ENCODE results near the gene TLE5.
"Not testable (repeated sequence)": the region's sequence is repeated elsewhere in the genome, so short reads cannot be mapped to it uniquely, and the experiment has no call there.

Gene TLE5

DNA sequence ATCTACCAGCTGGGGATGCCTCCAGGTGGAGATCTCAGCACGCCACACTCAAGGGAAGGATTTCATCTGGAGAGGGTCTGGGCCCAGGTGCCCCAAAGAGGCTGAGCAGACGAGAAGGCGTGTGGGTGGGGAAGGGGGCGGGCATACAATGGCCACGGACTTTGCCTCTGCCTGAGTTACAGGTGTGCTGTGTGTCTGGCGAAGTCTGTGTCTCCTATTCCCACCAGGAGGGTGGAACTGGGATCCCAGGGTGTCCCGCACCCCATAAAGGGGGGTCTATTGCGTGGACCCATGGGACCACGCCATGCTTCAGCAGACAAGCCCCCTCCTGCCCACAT lies 36.8 kb downstream of the TLE5 start:
- DNase-seq (ENCODE audit: low read depth) = no peak

GRCh38 chr19:3024870-3025548 lies 37.3 kb downstream of the TLE5 start:
- DNase-seq (ENCODE audit: low read depth) = no peak

DNA sequence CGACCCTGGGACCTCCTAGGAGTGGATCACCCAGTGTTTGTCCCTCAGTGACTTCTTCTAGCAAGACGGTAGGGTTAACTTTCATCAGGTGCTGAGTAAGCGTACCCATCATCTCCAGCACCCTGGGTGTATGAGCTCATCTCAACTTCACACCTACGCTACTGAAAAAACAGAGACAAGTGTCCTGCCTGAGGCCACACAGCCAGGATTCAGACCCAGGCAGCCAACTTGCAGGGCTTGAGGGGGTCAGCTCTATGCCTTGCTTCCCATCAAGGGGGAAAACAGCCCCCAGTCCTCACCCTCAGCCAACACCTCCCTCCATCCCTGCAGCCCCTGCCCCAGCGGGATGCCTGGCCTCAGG lies 37.8 kb downstream of the TLE5 start:
- DNase-seq (ENCODE audit: low read depth) = no peak

DNA sequence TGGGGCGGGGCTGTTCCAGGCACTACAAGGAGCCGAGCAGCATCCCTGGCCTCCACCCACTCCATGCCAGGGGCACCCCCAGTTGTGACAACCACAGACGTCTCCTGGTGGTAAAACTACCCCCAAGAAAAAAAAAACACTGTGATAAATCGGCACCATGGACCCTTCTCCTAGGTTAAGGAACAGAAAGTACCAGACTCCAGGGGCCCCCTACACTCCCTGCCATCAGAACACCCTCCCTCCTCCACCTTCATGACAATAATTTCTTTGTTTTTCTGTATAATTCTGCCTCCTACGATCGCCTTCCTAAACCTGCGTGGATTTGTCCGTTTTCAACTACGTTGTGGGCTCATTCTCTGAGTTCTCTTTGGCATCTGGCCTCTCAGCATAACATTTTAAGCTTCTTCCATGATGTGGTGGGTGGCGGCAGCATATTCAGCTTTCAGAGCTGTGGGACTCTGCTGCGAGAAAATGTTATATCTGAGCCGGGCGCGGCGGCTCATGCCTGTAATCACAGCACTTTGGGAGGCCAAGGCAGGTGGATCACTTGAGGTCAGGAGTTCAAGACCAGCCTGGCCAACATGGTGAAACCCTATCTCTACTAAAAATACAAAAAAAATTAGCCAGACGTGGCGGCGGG lies 41.9 kb downstream of the TLE5 start:
- no peak for DNase-seq (ENCODE audit: low read depth)

GRCh38 chr19:3019211-3019854 lies 43.0 kb downstream of the TLE5 start:
- no peak for DNase-seq (ENCODE audit: low read depth)

DNA sequence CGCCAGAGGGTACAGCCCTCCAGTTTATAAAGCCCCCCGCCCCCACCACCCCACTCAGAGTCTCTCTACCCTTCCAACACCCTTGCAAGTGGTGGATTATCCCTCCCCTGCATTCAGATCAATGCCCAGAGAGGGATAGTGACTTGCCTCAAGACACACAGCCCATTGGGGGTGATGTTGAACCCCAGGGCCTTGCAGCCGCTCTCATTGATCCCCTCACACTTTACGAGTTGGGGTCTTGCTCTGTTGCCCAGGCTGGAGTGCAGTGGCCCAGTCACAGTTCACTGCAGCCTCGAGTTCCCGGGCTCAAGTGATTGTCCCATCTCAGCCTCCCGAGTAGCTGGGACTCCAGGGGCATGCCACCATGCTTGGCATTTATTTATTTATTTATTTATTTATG lies 44.4 kb downstream of the TLE5 start:
- no peak for DNase-seq (ENCODE audit: low read depth)

- DNase-seq (ENCODE audit: low read depth) = no peak
These were observed 46.9 kb downstream of the TLE5 start for GRCh38 chr19:3015126-3016057.

- no peak for DNase-seq (ENCODE audit: low read depth)
These were observed 48.2 kb downstream of the TLE5 start for GRCh38 chr19:3014135-3014534.

DNA sequence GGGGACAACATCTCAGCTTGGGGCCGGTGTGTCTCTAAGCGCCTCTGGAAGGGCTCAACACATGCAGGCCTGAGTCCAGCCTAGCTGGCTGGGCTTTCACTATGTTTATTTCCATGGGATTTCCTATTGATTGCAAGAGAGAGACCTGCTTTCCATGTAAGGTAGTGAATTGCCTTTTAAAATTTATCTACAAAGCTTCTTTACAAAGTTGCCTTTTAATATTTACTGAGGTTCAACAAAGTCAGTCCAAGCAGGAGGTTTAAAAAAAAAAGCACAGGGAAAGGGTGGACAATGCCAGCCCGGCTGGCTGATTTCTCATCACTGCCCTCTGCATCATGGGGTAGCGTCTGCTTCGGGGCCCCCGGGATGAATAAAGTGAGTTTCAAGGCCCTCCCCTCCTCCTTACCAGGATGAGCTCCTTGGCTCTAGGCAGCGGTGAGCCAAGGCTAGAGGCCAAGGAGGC lies 49.0 kb downstream of the TLE5 start:
- DNase-seq (ENCODE audit: low read depth) = no peak

DNA sequence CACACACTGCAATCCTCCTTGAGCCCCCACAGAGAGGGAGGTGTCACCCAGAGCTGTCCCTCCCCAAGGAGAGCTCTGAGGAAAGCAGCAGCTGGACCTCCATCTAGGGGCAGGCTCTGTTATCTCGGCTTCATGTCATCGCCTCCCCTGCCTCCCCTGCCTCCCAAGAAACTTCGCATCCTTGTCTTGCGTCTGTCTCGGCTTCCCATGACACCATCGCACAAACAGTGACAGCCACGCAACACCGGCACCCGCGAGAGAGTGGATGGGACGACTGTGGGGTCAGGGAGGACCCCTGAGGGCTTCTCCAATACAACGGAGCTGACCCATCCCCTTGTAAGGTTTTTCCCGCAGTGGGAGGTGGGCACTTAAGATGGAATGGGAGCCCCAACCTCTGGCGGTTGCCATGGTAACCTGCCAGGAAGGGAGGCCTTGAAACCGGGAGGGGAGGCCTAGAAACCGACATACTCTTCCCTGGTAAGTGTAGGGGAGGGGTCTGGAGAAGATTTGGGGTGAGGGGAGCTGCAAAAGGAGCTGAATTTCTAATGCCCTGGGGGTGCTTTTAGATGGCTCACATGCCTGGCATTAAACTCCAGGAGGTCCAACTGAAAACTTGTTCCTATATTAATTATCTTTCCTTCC lies 49.6 kb downstream of the TLE5 start:
- DNase-seq (ENCODE audit: low read depth) = no peak

DNA sequence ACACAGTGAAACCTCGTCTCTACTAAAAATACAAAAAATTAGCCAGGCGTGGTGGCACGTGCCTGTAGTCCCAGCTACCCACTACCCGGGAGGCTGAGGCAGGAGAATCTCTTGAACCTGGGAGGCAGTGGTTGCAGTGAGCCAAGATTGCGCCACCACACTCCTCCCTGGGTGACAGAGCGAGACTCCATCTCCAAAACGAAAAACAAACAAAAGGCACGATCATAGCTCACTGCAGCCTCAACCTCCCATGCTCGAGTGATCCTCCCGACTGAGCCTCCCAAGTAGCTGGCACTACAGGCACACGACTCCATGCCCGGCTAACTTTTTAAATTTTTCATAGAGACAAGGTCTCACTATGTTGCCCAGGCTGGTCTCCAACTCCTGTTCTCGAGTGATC lies 50.2 kb downstream of the TLE5 start:
- not testable (repeated sequence) for DNase-seq (ENCODE audit: low read depth)

- no peak for DNase-seq (ENCODE audit: low read depth)
These were observed 51.4 kb downstream of the TLE5 start for GRCh38 chr19:3010871-3011270.

- DNase-seq (ENCODE audit: low read depth) = no peak
These were observed 53.3 kb downstream of the TLE5 start for GRCh38 chr19:3008994-3009393.

DNA sequence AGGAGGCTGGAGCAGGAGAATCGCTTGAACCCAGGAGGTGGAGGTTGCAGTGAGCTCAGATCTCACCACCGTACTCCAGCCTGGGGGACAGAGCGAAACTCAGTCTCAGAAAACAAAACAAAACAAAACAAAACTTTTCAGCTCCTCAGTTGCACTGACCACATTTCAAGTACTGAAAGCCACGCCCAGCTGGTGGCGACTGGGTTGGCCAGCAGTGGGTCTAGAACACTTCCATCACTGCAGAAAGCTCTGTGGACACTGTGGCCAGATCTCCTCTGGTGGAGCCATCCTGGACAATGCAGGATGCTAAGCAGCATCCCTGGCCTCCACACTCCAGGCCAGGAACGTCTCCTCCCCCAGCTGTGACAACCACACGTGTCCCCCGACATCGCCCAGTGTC lies 54.3 kb downstream of the TLE5 start:
- no peak for DNase-seq (ENCODE audit: low read depth)

GRCh38 chr19:3006075-3006767 lies 56.1 kb downstream of the TLE5 start:
- DNase-seq (ENCODE audit: low read depth) = no peak

- no peak for DNase-seq (ENCODE audit: low read depth)
These were observed 57.0 kb downstream of the TLE5 start for GRCh38 chr19:3005345-3005744.

GRCh38 chr19:3004522-3004921 lies 57.8 kb downstream of the TLE5 start:
- no peak for DNase-seq (ENCODE audit: low read depth)

DNA sequence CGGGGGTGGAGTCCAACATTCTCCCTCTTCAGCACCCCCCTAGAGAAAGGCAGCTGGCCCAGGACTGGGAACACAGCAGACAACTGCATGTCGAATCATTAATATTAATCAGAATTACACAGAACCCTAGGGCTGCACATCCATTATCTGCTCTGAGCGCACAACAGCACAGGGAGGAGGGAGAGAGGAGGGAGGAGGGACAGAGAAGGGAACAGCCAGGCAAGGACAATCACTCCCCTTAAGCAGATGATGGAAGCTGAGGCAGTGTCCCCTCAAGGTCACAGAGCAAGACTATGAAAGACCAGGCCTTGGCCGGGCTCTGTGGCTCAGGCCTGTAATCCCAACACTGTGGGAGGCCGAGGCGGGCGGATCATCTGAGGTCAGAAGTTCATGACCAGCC lies 59.2 kb downstream of the TLE5 start:
- no peak for DNase-seq (ENCODE audit: low read depth)

Data from EH (cell line).